IMR-90 (cell line): Measurements from ENCODE around the gene SRSF5. TPM values are rescaled to one million over a fixed set of nuclear protein-coding genes. Genes with fewer than 3 reads are reported as not detected.

Source experiments
- ATAC-seq: fragments of 200-7000 bp; cut with Tn5 transposase; 2 replicates; pipeline ENCODE4 v1.9.1; 2020; ENCODE audit warnings: low read depth, mild to moderate bottlenecking, moderate library complexity
- BruUV-seq: library from RNA; stranded (reverse); fragments of 400-500 nt; replicated peaks from 2 replicates; lab custom pipeline; 2021; lab: Mats Ljungman, UMichigan
- CTCF ChIA-PET: fragments of 300-600 bp; formaldehyde crosslinking; extraction: SDS; loops from one replicate; lab custom pipeline; 2021; ENCODE audit warnings: antibody characterized with exemption; lab: Yijun Ruan, JAX
- POLR2A ChIA-PET: fragments of 300-600 bp; sonication (Branson Sonifier 250); formaldehyde crosslinking; loops from one replicate; lab custom pipeline; 2022; ENCODE audit warnings: antibody characterized with exemption; ENCODE audit not compliant: unreplicated experiment; lab: Charles Lee
- DNase-seq: peaks from one replicate; pipeline ENCODE4 v3.0.0; 2013
- H2AFZ ChIP-seq: replicated peaks from 2 replicates; pipeline ENCODE3; 2013; ENCODE audit warnings: low read length, mild to moderate bottlenecking; ENCODE audit not compliant: poor library complexity
- H2AK5ac ChIP-seq: 2 replicates; pipeline ENCODE4 v1.6.1; 2013; ENCODE audit warnings: low read depth, low read length, inconsistent platforms
- H2AK9ac ChIP-seq: replicated peaks from 2 replicates; pipeline ENCODE3; 2013; ENCODE audit warnings: mild to moderate bottlenecking, low read depth, low read length, moderate library complexity; ENCODE audit not compliant: poor library complexity
- H2BK120ac ChIP-seq: 2 replicates; pipeline ENCODE4 v1.6.1; 2013; ENCODE audit warnings: low read depth, low read length, inconsistent platforms
- H2BK15ac ChIP-seq: 3 replicates; pipeline ENCODE4 v1.6.1; 2013; ENCODE audit warnings: low read depth, low read length, inconsistent platforms
- H2BK20ac ChIP-seq: 2 replicates; pipeline ENCODE4 v1.6.1; 2013; ENCODE audit warnings: low read depth, mild to moderate bottlenecking, inconsistent platforms, low read length, moderate library complexity
- H2BK5ac ChIP-seq: 2 replicates; pipeline ENCODE4 v1.6.1; 2013; ENCODE audit warnings: mild to moderate bottlenecking, low read depth, low read length, inconsistent platforms; ENCODE audit not compliant: poor library complexity, severe bottlenecking
- H3K14ac ChIP-seq: replicated peaks from 2 replicates; pipeline ENCODE4 v1.6.1; 2013; ENCODE audit warnings: low read depth, low read length, inconsistent platforms
- H3K18ac ChIP-seq: 2 replicates; pipeline ENCODE4 v1.6.1; 2013; ENCODE audit warnings: low read depth, low read length, control low read depth
- H3K23ac ChIP-seq: 2 replicates; pipeline ENCODE4 v1.6.1; 2013; ENCODE audit warnings: low read depth, low read length, inconsistent platforms
- H3K27ac ChIP-seq: 2 replicates; pipeline ENCODE4 v1.5.1; 2013; ENCODE audit warnings: mild to moderate bottlenecking, control low read depth, low read length; ENCODE audit not compliant: insufficient read depth
- H3K27me3 ChIP-seq: 2 replicates; pipeline ENCODE4 v1.6.1; 2013; ENCODE audit warnings: low read length; ENCODE audit not compliant: control insufficient read depth, insufficient read depth
- H3K36me3 ChIP-seq: 2 replicates; pipeline ENCODE4 v1.6.1; 2013; ENCODE audit warnings: low read length, mixed read lengths; ENCODE audit not compliant: control insufficient read depth, insufficient read depth
- H3K4ac ChIP-seq: 2 replicates; pipeline ENCODE4 v1.6.1; 2013; ENCODE audit warnings: low read depth, low read length, inconsistent platforms
- H3K4me1 ChIP-seq: 2 replicates; pipeline ENCODE4 v1.6.1; 2013; ENCODE audit warnings: low read length, mixed read lengths; ENCODE audit not compliant: control insufficient read depth, insufficient read depth
- H3K4me2 ChIP-seq: 2 replicates; pipeline ENCODE4 v1.6.1; 2013; ENCODE audit warnings: low read depth, mild to moderate bottlenecking, control low read depth, low read length, moderate library complexity
- H3K4me3 ChIP-seq: 2 replicates; pipeline ENCODE4 v1.5.1; 2013; ENCODE audit warnings: low read depth, mild to moderate bottlenecking, control low read depth, low read length, moderate library complexity; ENCODE audit not compliant: insufficient read depth
- H3K56ac ChIP-seq: 2 replicates; pipeline ENCODE4 v1.6.1; 2013; ENCODE audit warnings: low read length, inconsistent platforms; ENCODE audit not compliant: insufficient read depth; ENCODE audit errors: extremely low read depth
- H3K79me1 ChIP-seq, 2 experiments: 2 replicates each; pipeline ENCODE4 v1.6.1; 2013; ENCODE audit warnings: low read length in 2 of 2, inconsistent platforms in 1 of 2, low read depth in 1 of 2
- H3K9ac ChIP-seq: 2 replicates; pipeline ENCODE4 v1.6.1; 2013; ENCODE audit warnings: low read depth, low read length, control low read depth
- H3K9me1 ChIP-seq: 2 replicates; pipeline ENCODE4 v1.6.1; 2013; ENCODE audit warnings: low read length, inconsistent platforms; ENCODE audit not compliant: insufficient read depth
- H3K9me3 ChIP-seq: 2 replicates; pipeline ENCODE4 v1.6.1; 2013; ENCODE audit warnings: low read length; ENCODE audit not compliant: control insufficient read depth, insufficient read depth
- H4K20me1 ChIP-seq: 2 replicates; pipeline ENCODE4 v1.6.1; 2013; ENCODE audit warnings: low read length, inconsistent platforms; ENCODE audit not compliant: insufficient read depth
- H4K5ac ChIP-seq: 2 replicates; pipeline ENCODE4 v1.6.1; 2013; ENCODE audit warnings: mild to moderate bottlenecking, low read depth, low read length, control low read depth
- H4K8ac ChIP-seq, 2 experiments: 2 replicates each; pipeline ENCODE4 v1.6.1; 2013; ENCODE audit warnings: low read depth in 2 of 2, low read length in 2 of 2, control low read depth in 1 of 2, inconsistent platforms in 1 of 2
- H4K91ac ChIP-seq: 2 replicates; pipeline ENCODE4 v1.6.1; 2013; ENCODE audit warnings: low read depth, low read length, inconsistent platforms; ENCODE audit not compliant: insufficient read depth
- BHLHE40 ChIP-seq: fragments of 150-350 bp; IDR thresholded peaks from 2 replicates; pipeline ENCODE4 v1.6.1; 2016; ENCODE audit warnings: mild to moderate bottlenecking, low read depth, low read length
- CEBPB ChIP-seq: IDR thresholded peaks from 2 replicates; pipeline ENCODE4 v1.6.1; 2012; ENCODE audit warnings: low read depth, low read length, improper control_type of control experiment
- CHD1 ChIP-seq: IDR thresholded peaks from 2 replicates; pipeline ENCODE4 v1.6.1; 2012; ENCODE audit warnings: low read depth, low read length, improper control_type of control experiment
- CTCF ChIP-seq: conservative IDR thresholded peaks from 2 replicates; pipeline ENCODE4 v1.5.1; 2012; ENCODE audit warnings: mild to moderate bottlenecking, low read depth, low read length, improper control_type of control experiment
- ELK1 ChIP-seq: fragments of 150-350 bp; IDR thresholded peaks from 2 replicates; pipeline ENCODE4 v1.6.1; 2016; ENCODE audit warnings: low read depth, mild to moderate bottlenecking, low read length, moderate library complexity, borderline replicate concordance
- FOS ChIP-seq: fragments of 150-350 bp; IDR thresholded peaks from 2 replicates; pipeline ENCODE4 v1.6.1; 2016; ENCODE audit warnings: low read depth, low read length
- MAFK ChIP-seq: IDR thresholded peaks from 2 replicates; pipeline ENCODE4 v1.6.1; 2012; ENCODE audit warnings: low read depth, low read length, improper control_type of control experiment
- MAZ ChIP-seq: IDR thresholded peaks from 2 replicates; pipeline ENCODE4 v1.6.1; 2012; ENCODE audit warnings: low read depth, mild to moderate bottlenecking, low read length, improper control_type of control experiment, moderate library complexity, borderline replicate concordance
- MXI1 ChIP-seq: IDR thresholded peaks from 2 replicates; pipeline ENCODE4 v1.6.1; 2012; ENCODE audit warnings: low read depth, mild to moderate bottlenecking, low read length, moderate library complexity, borderline replicate concordance
- NFE2L2 ChIP-seq: fragments of 150-350 bp; IDR thresholded peaks from 2 replicates; pipeline ENCODE4 v1.6.1; 2016; ENCODE audit warnings: low read depth, mild to moderate bottlenecking, low read length
- POLR2A ChIP-seq: IDR thresholded peaks from 2 replicates; pipeline ENCODE4 v1.6.1; 2012; ENCODE audit warnings: mild to moderate bottlenecking, low read depth, low read length
- RAD21 ChIP-seq: IDR thresholded peaks from 2 replicates; pipeline ENCODE4 v1.6.1; 2012; ENCODE audit warnings: low read length, improper control_type of control experiment
- RCOR1 ChIP-seq: IDR thresholded peaks from 2 replicates; pipeline ENCODE4 v1.6.1; 2012; ENCODE audit warnings: mild to moderate bottlenecking, low read length, improper control_type of control experiment; ENCODE audit not compliant: insufficient replicate concordance
- RFX5 ChIP-seq: IDR thresholded peaks from 2 replicates; pipeline ENCODE4 v1.8.0; 2012; ENCODE audit warnings: low read depth, mild to moderate bottlenecking, low read length, moderate library complexity
- SMC3 ChIP-seq: fragments of 150-350 bp; IDR thresholded peaks from 2 replicates; pipeline ENCODE4 v1.6.1; 2016; ENCODE audit warnings: low read depth, mild to moderate bottlenecking, antibody characterized with exemption, low read length, moderate library complexity
- USF2 ChIP-seq: fragments of 150-350 bp; IDR thresholded peaks from 2 replicates; pipeline ENCODE4 v1.6.1; 2017; ENCODE audit warnings: mild to moderate bottlenecking, antibody characterized with exemption, low read length, low read depth
- WGBS, 2 experiments: methylation state at CpG; one replicate each; pipeline versions ENCODE4 v1.1.5 to v1.1.7; 2013; ENCODE audit warnings: missing lambda C conversion rate in 2 of 2; ENCODE audit not compliant: insufficient read length in 1 of 2; ENCODE audit errors: extremely low coverage in 2 of 2; 5-methylcytosine and 5-hydroxymethylcytosine counted together
- dilution Hi-C: fragments of 300-500 bp; cut with HindIII; formaldehyde crosslinking; loops from one replicate; pipeline ENCODE4 v1.14.3; 2018; ENCODE audit warnings: low sequenced_read_pairs; ENCODE audit not compliant: unreplicated experiment
- in situ Hi-C: fragments of 300-500 bp; cut with MboI; formaldehyde crosslinking; loops from 3 replicates; pipeline ENCODE4 v1.14.3; 2019; ENCODE audit warnings: low sequenced_read_pairs, inconsistent platforms, mixed read lengths
- intact Hi-C: fragments of 100-400 bp; cut with micrococcal nuclease; formaldehyde crosslinking; loops from 2 replicates; pipeline ENCODE4 v1.10.0; 2022
- polyA plus RNA-seq, 3 experiments: library from polyadenylated mRNA; depleted of rRNA; stranded (reverse); fragments of >200 nt; gene quantifications; 2 replicates each; pipeline ENCODE4 v1.2.3, GENCODE V29; 2012; ENCODE audit warnings: low replicate concordance in 1 of 3
- total RNA-seq: library from RNA; depleted of rRNA; stranded (reverse); fragments of >200 nt; gene quantifications from 2 replicates; pipeline ENCODE4 v1.2.3, GENCODE V29; 2012

Gene SRSF5
- total and polyA plus RNA-seq, 2 of the 4 experiments (the other 2 are of a cell fraction) = 29.4 to 229 TPM

GRCh38 chr14:69804902-69805301, 38.0 kb downstream of the SRSF5 start:
- H2AK5ac ChIP-seq = no peak overlapping the region
- H3K9me1 ChIP-seq = no peaks in the 10 kb centered on the region
- no peak overlapping the region for H3K18ac ChIP-seq
- no CpG with 5 or more reads among the region's 2 CpGs for WGBS, 2 experiments
- no peak for TF ChIP-seq ELK1
- no peak for TF ChIP-seq RFX5
- no peak for TF ChIP-seq FOS
- TF ChIP-seq MAZ = no peak
- no peak for TF ChIP-seq CTCF
- no peak for TF ChIP-seq BHLHE40
- no peak for TF ChIP-seq RAD21
- no peak for TF ChIP-seq MAFK
- TF ChIP-seq RCOR1 = no peak
- TF ChIP-seq NFE2L2 = no peak
- no peak for TF ChIP-seq CEBPB
- TF ChIP-seq CHD1 = no peak
- TF ChIP-seq MXI1 = no peak
- no peak for TF ChIP-seq POLR2A
- TF ChIP-seq USF2 = no peak
- no peak for TF ChIP-seq SMC3
- peaks cover 3% of the 10 kb centered on the region for H3K9me3 ChIP-seq
- no peak overlapping the region for H2BK120ac ChIP-seq
- dilution Hi-C loops (no loop called here), intact Hi-C loops (no loop called here), in situ Hi-C loops (no loop called here)
- H4K5ac ChIP-seq = no peak overlapping the region
- no peak overlapping the region for H3K4me2 ChIP-seq
- H3K23ac ChIP-seq = no peak overlapping the region
- no peaks in the 10 kb centered on the region for H4K20me1 ChIP-seq
- no peak overlapping the region for H2BK20ac ChIP-seq
- H3K27me3 ChIP-seq = peaks cover 13% of the 10 kb centered on the region
- H3K14ac ChIP-seq = no peak overlapping the region
- H3K4me3 ChIP-seq = no peak overlapping the region
- H3K9ac ChIP-seq = no peak overlapping the region
- H3K4me1 ChIP-seq = no peaks in the 10 kb centered on the region
- H3K36me3 ChIP-seq = no peaks in the 10 kb centered on the region
- no peak for ATAC-seq
- no peak overlapping the region for H4K8ac ChIP-seq
- H4K91ac ChIP-seq = no peak overlapping the region
- no TSS peak for BruUV-seq
- no peak overlapping the region for H2AK9ac ChIP-seq
- H3K27ac ChIP-seq = no peak overlapping the region
- H3K56ac ChIP-seq = no peak overlapping the region
- H2BK5ac ChIP-seq = no peak overlapping the region
- H2AFZ ChIP-seq = no peak overlapping the region
- no peaks in the 10 kb centered on the region for H3K79me1 ChIP-seq
- no peak for DNase-seq
- ChIA-PET POLR2A (no interaction called here), CTCF (no interaction called here)
- no peak overlapping the region for H3K4ac ChIP-seq
- no peak overlapping the region for H2BK15ac ChIP-seq
